LNCaP clone FGC (cell line): Measurements from ENCODE around the gene SLC27A4.

ENCODE experiments used
- DNase-seq: peaks from one replicate; pipeline ENCODE4 v3.0.0-alpha.2; 2011; ENCODE audit warnings: low read depth
- H3K4me3 ChIP-seq: 2 replicates; pipeline ENCODE4 v1.5.1; 2011; ENCODE audit warnings: mild to moderate bottlenecking, low read depth, low read length, control low read depth
- CTCF ChIP-seq: IDR thresholded peaks from 2 replicates; pipeline ENCODE4 v1.5.1; 2012; ENCODE audit warnings: mild to moderate bottlenecking; ENCODE audit not compliant: control insufficient read depth, insufficient read depth; ENCODE audit errors: extremely low read depth

Gene SLC27A4

GRCh38 chr9:128390813-128391711, 50.7 kb downstream of the SLC27A4 start:
- no peak for TF ChIP-seq CTCF
- no peak for DNase-seq
- no peak overlapping the region for H3K4me3 ChIP-seq

GRCh38 chr9:128391956-128392301, 51.6 kb downstream of the SLC27A4 start:
- H3K4me3 ChIP-seq: no peak overlapping the region
- DNase-seq: no peak
- TF ChIP-seq CTCF: no peak

DNA sequence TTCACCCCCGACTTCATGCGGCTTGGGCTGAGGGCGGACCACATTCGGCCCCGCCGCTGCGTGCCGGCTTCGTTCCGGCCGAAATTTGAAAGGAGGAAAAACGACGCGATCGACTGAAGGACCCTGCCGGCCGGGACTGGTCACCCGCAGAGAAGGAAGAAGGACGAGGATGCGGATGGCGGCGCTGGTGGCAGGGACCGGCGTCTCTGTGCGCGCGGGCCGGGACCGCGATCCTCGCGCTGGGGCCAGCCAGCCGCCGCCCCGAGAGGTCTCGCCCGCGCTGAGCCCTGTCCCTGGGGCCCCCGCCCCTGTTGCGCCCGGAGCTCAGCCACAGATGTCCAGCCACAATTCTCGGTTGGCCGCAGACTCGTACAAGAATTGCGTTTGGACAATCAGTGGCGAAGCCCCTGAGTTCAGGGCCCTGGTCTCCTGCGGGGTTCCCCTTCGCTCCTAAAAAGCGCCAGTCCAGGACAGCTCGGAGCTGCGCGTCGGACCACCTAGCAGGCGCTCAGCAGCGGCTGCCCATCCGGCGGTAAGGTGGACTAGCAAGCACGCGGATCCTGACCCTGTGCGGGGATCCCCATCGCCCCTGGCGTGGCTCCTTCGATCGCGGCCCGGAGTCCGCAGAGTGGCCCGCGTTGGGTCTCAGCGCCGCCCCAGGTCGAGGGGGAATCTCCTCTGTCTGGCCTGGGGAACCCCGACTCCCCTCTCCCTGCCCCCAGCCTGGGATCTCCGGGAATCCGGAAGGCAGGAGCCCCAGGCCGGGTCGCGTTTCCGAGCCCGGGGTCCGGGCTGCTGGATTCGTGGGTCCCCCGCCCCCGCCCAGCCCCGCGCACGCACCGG, 52.2 kb downstream of the SLC27A4 start:
- H3K4me3 ChIP-seq: no peak overlapping the region
- no peak for DNase-seq
- TF ChIP-seq CTCF: no peak

DNA sequence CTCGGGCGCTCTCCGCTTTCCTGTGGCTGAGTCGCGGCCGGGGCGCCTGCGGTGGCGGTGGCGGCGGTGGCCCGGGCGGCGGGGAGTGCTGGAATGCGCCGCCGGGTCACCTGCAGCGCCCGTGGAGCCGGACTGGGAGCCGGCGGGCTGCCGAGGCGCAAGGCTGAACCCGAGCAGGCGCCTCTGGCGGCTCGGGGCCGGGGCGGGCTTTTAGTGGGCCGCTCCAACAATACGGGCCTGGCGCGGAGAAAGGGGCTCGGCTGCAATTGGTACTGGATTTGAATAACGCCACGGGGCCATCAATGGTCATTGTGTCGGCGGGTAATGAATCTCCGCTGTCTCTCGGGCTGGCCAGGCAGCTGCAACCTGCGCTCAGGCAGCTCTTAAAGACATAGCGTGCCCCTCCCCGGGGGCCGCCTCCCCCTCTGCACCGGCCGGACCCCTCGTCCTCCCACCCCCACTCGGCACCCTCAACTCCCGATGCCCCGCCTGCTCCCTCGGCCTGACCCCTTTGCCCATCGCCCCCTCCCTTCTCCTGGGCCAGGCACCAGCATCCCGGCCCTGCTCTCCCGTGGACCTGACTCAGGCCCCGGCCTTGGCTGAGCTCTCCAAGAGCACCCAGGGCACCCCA, 52.9 kb downstream of the SLC27A4 start:
- no peak overlapping the region for H3K4me3 ChIP-seq
- no peak for DNase-seq
- TF ChIP-seq CTCF: no peak

GRCh38 chr9:128393970-128394369, 53.6 kb downstream of the SLC27A4 start:
- no peak overlapping the region for H3K4me3 ChIP-seq
- no peak for TF ChIP-seq CTCF
- DNase-seq: no peak

DNA sequence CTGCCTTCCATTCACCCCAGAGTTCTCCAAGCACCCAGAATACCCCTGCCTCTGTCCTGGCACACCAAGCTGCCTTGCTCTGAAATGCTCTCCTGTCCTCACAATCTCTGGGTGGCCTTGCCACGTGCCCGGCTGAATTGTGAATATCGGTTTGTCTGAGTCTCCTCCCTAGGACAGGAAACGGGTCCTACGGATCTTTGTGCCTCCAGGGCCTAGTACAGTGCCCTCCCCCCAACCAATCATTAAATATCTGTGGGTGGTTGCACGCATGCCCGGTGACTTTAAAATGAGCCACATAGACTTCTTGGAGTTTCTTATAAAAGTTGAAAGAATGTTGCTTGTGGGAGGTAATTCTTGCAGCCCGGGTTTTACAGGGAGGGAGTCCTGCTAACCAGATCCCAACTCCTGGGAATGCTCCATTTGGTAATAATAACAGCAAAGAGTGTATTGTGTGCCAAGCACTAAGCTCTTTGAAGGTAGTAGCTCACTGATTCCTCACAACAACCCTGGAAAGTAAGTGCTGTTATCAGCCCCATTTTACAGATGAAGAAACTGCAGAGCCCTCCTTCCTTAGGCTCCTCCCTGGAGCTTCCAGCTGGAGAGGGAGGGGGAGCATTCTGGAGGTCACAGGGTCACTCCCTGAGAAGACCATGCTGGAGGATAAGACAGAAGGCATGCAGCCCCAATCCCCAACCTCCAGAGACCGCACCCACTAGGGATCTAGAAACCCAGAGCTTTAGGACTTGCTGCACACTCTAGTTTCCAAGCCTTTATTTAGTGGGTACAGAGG, 54.2 kb downstream of the SLC27A4 start:
- no peak overlapping the region for H3K4me3 ChIP-seq
- no peak for DNase-seq
- no peak for TF ChIP-seq CTCF
